MCF 10A (cell line): ENCODE measurements around the gene TP53BP2. TPM values are rescaled to one million over a fixed set of nuclear protein-coding genes. Genes with fewer than 3 reads are reported as not detected.
A peak's percentile ranks its signal among the peaks of the same experiment; 100 is the strongest.
"Not testable (repeated sequence)": the region's sequence is repeated elsewhere in the genome, so short reads cannot be mapped to it uniquely, and the experiment has no call there.

Source experiments
- BruUV-seq: library from RNA; stranded (reverse); fragments of 400-500 nt; replicated peaks from 2 replicates; lab custom pipeline; 2021; lab: Mats Ljungman, UMichigan
- CTCF ChIA-PET: fragments of 300-600 bp; sonication (Branson Sonifier 250); formaldehyde crosslinking; extraction: SDS; loops from one replicate; lab custom pipeline; 2021; ENCODE audit warnings: antibody characterized with exemption, inconsistent platforms; lab: Yijun Ruan, JAX
- POLR2A ChIA-PET: fragments of 300-600, 350-650 bp; sonication (Branson Sonifier 250); formaldehyde crosslinking; extraction: SDS; loops from one replicate; lab custom pipeline; 2020; ENCODE audit warnings: antibody characterized with exemption, inconsistent platforms; lab: Yijun Ruan, JAX
- DNase-seq: peaks from one replicate; pipeline ENCODE4 v3.0.0-alpha.2; 2018; ENCODE audit not compliant: unreplicated experiment
- H3K27ac Mint-ChIP-seq: one replicate; pipeline ENCODE4 v1.8.0; 2022; ENCODE audit warnings: mild to moderate bottlenecking, low read depth, mixed read lengths; ENCODE audit not compliant: unreplicated experiment
- H3K27me3 Mint-ChIP-seq: one replicate; pipeline ENCODE4 v1.8.0; 2022; ENCODE audit warnings: mixed read lengths; ENCODE audit not compliant: insufficient read depth, unreplicated experiment
- H3K36me3 Mint-ChIP-seq: one replicate; pipeline ENCODE4 v1.8.0; 2022; ENCODE audit warnings: mild to moderate bottlenecking, moderate library complexity, mixed read lengths; ENCODE audit not compliant: insufficient read depth, unreplicated experiment
- H3K4me1 Mint-ChIP-seq: one replicate; pipeline ENCODE4 v1.8.0; 2022; ENCODE audit warnings: mixed read lengths; ENCODE audit not compliant: insufficient read depth, unreplicated experiment
- H3K4me3 Mint-ChIP-seq: one replicate; pipeline ENCODE4 v1.8.0; 2022; ENCODE audit warnings: mild to moderate bottlenecking, moderate library complexity, mixed read lengths; ENCODE audit not compliant: unreplicated experiment
- H3K9me3 Mint-ChIP-seq: one replicate; pipeline ENCODE4 v1.8.0; 2022; ENCODE audit warnings: mixed read lengths; ENCODE audit not compliant: unreplicated experiment
- intact Hi-C: fragments of 100-400 bp; cut with micrococcal nuclease; formaldehyde crosslinking; loops from 2 replicates; pipeline ENCODE4 v1.14.1; 2022
- total RNA-seq: library from RNA; stranded (reverse); gene quantifications from 2 replicates; pipeline ENCODE4 v1.2.3, GENCODE V29; 2022
- TF ChIP-seq, protein P1 (sequence below): fragments of 200-600 bp; IDR thresholded peaks from one replicate; pipeline ENCODE4 v1.8.0; 2022; ENCODE audit warnings: antibody characterized with exemption, mild to moderate bottlenecking; ENCODE audit not compliant: unreplicated experiment

Gene TP53BP2
- total RNA-seq, 1 experiment from 2014 or later, result 64.0 TPM

DNA sequence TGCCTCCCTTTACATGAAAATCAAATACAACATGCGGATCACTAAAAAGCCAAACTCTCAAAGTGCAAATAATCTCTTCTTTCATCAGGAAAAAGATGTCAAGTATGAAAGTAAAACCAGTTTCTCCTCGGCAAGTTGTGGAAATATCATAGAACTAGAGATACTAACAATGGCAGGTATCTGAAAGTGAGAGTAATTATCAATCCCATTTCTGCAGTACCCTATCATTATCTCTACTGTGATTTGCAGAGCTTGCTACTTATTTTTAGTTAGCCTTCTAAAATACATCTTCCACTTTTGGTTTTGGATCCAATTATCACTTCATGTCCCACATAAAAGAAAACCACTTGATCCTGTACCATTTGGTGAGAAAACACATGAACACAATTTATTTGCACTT is 3.0 kb downstream of the TP53BP2 start:
- TF ChIP-seq, protein P1, sequence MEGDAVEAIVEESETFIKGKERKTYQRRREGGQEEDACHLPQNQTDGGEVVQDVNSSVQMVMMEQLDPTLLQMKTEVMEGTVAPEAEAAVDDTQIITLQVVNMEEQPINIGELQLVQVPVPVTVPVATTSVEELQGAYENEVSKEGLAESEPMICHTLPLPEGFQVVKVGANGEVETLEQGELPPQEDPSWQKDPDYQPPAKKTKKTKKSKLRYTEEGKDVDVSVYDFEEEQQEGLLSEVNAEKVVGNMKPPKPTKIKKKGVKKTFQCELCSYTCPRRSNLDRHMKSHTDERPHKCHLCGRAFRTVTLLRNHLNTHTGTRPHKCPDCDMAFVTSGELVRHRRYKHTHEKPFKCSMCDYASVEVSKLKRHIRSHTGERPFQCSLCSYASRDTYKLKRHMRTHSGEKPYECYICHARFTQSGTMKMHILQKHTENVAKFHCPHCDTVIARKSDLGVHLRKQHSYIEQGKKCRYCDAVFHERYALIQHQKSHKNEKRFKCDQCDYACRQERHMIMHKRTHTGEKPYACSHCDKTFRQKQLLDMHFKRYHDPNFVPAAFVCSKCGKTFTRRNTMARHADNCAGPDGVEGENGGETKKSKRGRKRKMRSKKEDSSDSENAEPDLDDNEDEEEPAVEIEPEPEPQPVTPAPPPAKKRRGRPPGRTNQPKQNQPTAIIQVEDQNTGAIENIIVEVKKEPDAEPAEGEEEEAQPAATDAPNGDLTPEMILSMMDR, result no peak
- ChIA-PET CTCF (interaction anchor here (0.6 to 3.6 kb wide), 5 partner anchors 10 to 53 kb away, joined by 3 to 25 read pairs (median 4); no protein-coding TSS in a partner anchor), POLR2A (interaction anchor here (0.6 to 8.2 kb wide), 15 partner anchors 9 to 1857 kb away, joined by 3 to 176 read pairs (median 6); no protein-coding TSS in a partner anchor)
- peaks cover 26% of the 10 kb centered on the region for H3K4me1 Mint-ChIP-seq
- DNase-seq, result no peak
- intact Hi-C loops, result no loop called here
- no TSS peak for BruUV-seq
- no peaks in the 10 kb centered on the region for H3K36me3 Mint-ChIP-seq
- no peaks in the 10 kb centered on the region for H3K9me3 Mint-ChIP-seq
- H3K27me3 Mint-ChIP-seq, result no peaks in the 10 kb centered on the region
- no peak overlapping the region for H3K4me3 Mint-ChIP-seq
- H3K27ac Mint-ChIP-seq, result no peak overlapping the region

DNA sequence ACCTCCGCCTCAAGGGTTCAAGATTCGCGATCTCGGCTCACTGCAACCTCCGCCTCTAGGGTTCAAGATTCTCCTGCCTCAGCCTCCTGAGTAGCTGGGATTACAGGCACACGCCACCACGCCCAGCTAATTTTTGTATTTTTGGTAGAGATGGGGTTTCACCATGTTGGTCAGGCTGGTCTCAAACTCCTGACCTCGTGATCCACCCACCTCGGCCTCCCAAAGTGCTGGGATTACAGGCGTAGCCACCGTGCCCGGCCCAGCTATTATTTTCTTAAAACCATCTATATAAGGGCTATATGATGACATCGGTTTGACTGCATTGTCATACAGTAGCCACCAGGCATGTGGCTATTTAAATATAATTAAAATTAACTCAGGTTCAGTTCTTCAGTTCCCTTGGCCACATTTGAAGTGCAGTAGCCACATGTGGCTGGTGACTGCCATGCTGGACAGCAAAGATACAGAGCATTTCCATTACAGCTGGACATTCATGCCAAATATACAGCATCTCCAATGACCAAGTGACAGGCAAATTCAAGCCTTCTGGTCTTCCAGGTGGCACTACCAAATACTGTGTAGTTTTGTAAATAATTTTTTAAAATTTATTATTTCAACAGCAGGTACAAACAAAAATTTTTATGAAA is 3.6 kb downstream of the TP53BP2 start:
- H3K27ac Mint-ChIP-seq, H3K9me3 Mint-ChIP-seq, BruUV-seq, DNase-seq, H3K4me3 Mint-ChIP-seq, H3K27me3 Mint-ChIP-seq, H3K36me3 Mint-ChIP-seq, intact Hi-C loops: not testable (repeated sequence)
- ChIA-PET POLR2A (interaction anchor here (0.7 to 8.2 kb wide), 21 partner anchors 8 to 209 kb away, joined by 3 to 176 read pairs (median 4); no protein-coding TSS in a partner anchor), CTCF (interaction anchor here (0.5 to 3.6 kb wide), 12 partner anchors 9 to 144 kb away, joined by 3 to 25 read pairs (median 3); no protein-coding TSS in a partner anchor)
- peaks cover 28% of the 10 kb centered on the region for H3K4me1 Mint-ChIP-seq

DNA sequence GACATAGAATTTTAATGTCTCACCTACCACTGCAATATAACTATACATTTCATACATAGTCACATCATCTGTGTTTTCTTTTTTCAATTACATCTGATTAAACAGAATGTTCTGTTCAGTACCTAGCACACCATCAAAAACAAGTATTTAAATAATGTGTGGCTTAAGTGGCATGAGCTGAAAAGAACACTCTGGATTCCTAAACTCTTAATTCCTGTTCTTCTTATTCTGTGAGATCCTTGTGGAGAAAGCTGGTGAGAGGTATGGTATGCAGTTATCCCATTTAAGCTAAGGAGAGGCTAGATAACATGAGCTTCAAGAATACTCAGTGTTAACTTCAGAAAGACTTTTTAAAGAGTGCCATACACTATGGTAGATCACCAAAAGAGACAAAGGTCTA is 5.5 kb downstream of the TP53BP2 start:
- Mint-ChIP-seq H3K36me3 (no peaks in the 10 kb centered on the region), H3K4me1 (peaks cover 20% of the 10 kb centered on the region), H3K9me3 (no peaks in the 10 kb centered on the region), H3K4me3 (no peak overlapping the region), H3K27me3 (no peaks in the 10 kb centered on the region), H3K27ac (no peak overlapping the region)
- intact Hi-C loops, result no loop called here
- TF ChIP-seq, protein P1, result no peak
- BruUV-seq, result no TSS peak
- DNase-seq, result no peak
- ChIA-PET POLR2A (interaction anchor here (0.7 to 8.2 kb wide), 9 partner anchors 7 to 139 kb away, joined by 3 to 176 read pairs (median 4); no protein-coding TSS in a partner anchor), CTCF (interaction anchor here (0.8 to 3.6 kb wide), 6 partner anchors 9 to 128 kb away, joined by 3 to 25 read pairs (median 5); partner anchors contain the start of gene CAPN2)

DNA sequence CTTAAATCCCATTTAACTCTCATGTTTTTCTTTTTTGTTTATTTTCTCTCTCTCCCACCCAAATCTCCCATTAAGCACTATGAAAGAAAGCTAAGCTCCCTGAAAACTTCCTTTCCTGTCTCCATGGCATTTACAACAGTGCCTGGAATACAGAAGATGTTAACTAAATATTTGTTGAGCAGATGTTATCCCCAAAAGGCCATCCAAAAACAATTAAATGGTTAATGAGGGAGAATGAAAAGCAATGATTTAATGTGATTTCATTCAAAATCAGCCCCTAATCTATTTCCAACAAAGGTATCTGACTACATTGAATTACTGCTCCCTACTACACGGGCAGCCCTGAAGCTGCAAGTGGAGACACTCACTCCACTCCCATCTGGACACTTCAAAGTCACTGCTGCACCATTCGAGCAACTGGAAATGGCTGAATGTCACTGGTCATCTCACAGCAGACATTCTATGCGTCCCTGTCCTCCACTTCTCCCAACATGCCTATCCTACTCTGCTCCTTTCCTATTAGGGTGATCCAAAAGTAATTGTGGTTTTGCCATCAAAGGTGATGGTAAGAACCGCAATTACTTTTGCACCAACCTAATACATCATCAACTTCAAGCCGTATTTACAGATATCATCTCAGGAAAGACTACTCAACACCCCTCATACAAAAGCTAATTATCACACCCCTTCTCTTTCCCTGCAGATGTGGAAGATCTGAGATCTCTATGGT is 7.5 kb downstream of the TP53BP2 start:
- BruUV-seq, result no TSS peak
- H3K27me3 Mint-ChIP-seq, result no peaks in the 10 kb centered on the region
- POLR2A ChIA-PET, result interaction anchor here (0.6 to 7.0 kb wide), 6 partner anchors 8 to 505 kb away, joined by 3 to 144 read pairs (median 4); partner anchors contain the start of gene TP53BP2
- H3K4me3 Mint-ChIP-seq, result no peak overlapping the region
- TF ChIP-seq, protein P1, result no peak
- CTCF ChIA-PET, result interaction anchor here (0.5 to 1.9 kb wide), 9 partner anchors 8 to 1049 kb away, joined by 3 to 7 read pairs (median 3); no protein-coding TSS in a partner anchor
- no peak for DNase-seq
- H3K27ac Mint-ChIP-seq, result peak overlapping the region; percentile 29
- intact Hi-C loops, result no loop called here
- peaks cover 13% of the 10 kb centered on the region for H3K4me1 Mint-ChIP-seq
- no peaks in the 10 kb centered on the region for H3K36me3 Mint-ChIP-seq
- H3K9me3 Mint-ChIP-seq, result no peaks in the 10 kb centered on the region
